Skeletal muscle cell (primary cell): ENCODE results near the gene IQGAP2.
A peak's percentile ranks its signal among the peaks of the same experiment; 100 is the strongest.

Experiments
- DNase-seq: peaks from one replicate; pipeline ENCODE4 v3.0.0-alpha.2; 2010; ENCODE audit warnings: low read depth
- H3K4me3 ChIP-seq: 2 replicates; pipeline ENCODE4 v1.5.1; 2011; ENCODE audit warnings: low read depth, mild to moderate bottlenecking, control low read depth, low read length, moderate library complexity

IQGAP2 gene

GRCh38 chr5:76710991-76711390, 307.9 kb downstream of the IQGAP2 start:
- DNase-seq, result no peak
- H3K4me3 ChIP-seq, result no peak overlapping the region

GRCh38 chr5:76714751-76715485, 311.8 kb downstream of the IQGAP2 start:
- peak overlapping the region; percentile 90 for H3K4me3 ChIP-seq
- no peak for DNase-seq

- peak overlapping the region; percentile 90 for H3K4me3 ChIP-seq
- DNase-seq, result no peak
These were observed 312.3 kb downstream of the IQGAP2 start for GRCh38 chr5:76715486-76715735.

- peak; percentile 21 for DNase-seq
- peak within 1 kb of the TSS; percentile 90 for H3K4me3 ChIP-seq
These were observed 312.8 kb downstream of the IQGAP2 start, which contains the start of gene F2R for GRCh38 chr5:76715736-76716455. TSS of gene F2R (plus strand) at chr5:76716126. CDS start at chr5:76716308, 182 bp downstream.

GRCh38 chr5:76716456-76717157, 313.5 kb downstream of the IQGAP2 start:
- DNase-seq, result no peak

GRCh38 chr5:76717222-76718083, 314.4 kb downstream of the IQGAP2 start:
- no peak for DNase-seq

More at GRCh38 chr5:76716456-76717157, 313.5 kb downstream of the IQGAP2 start:
- peak overlapping the region; percentile 90 for H3K4me3 ChIP-seq

GRCh38 chr5:76718381-76718832, 315.3 kb downstream of the IQGAP2 start:
- no peak overlapping the region for H3K4me3 ChIP-seq
- no peak for DNase-seq

More at GRCh38 chr5:76717222-76718083, 314.4 kb downstream of the IQGAP2 start:
- H3K4me3 ChIP-seq, result peak overlapping the region; percentile 90

- H3K4me3 ChIP-seq, result no peak overlapping the region
- no peak for DNase-seq
These were observed 315.8 kb downstream of the IQGAP2 start for GRCh38 chr5:76718880-76719279.

- DNase-seq, result no peak
- H3K4me3 ChIP-seq, result no peak overlapping the region
These were observed 318.0 kb downstream of the IQGAP2 start for GRCh38 chr5:76720988-76721569.

GRCh38 chr5:76723266-76723665, 320.2 kb downstream of the IQGAP2 start:
- DNase-seq, result no peak
- no peak overlapping the region for H3K4me3 ChIP-seq

- DNase-seq, result no peak
- no peak overlapping the region for H3K4me3 ChIP-seq
These were observed 320.8 kb downstream of the IQGAP2 start for GRCh38 chr5:76723906-76724305.

GRCh38 chr5:76724871-76725270, 321.8 kb downstream of the IQGAP2 start:
- H3K4me3 ChIP-seq, result no peak overlapping the region
- peak; percentile 35 for DNase-seq

- no peak overlapping the region for H3K4me3 ChIP-seq
- DNase-seq, result no peak
These were observed 325.9 kb downstream of the IQGAP2 start for GRCh38 chr5:76728965-76729364.

GRCh38 chr5:76729373-76730290, 326.5 kb downstream of the IQGAP2 start:
- no peak overlapping the region for H3K4me3 ChIP-seq
- DNase-seq, result no peak

- no peak for DNase-seq
- no peak overlapping the region for H3K4me3 ChIP-seq
These were observed 329.4 kb downstream of the IQGAP2 start for GRCh38 chr5:76732405-76733048.

- DNase-seq, result no peak
- H3K4me3 ChIP-seq, result no peak overlapping the region
These were observed 329.9 kb downstream of the IQGAP2 start for GRCh38 chr5:76733049-76733417.

- no peak for DNase-seq
- no peak overlapping the region for H3K4me3 ChIP-seq
These were observed 332.9 kb downstream of the IQGAP2 start for GRCh38 chr5:76735762-76736545.
